ENCODE results near the gene FXYD1.

GRCh38 chr19:35090506-35091214 lies 48.0 kb upstream of the FXYD1 start:
- TF ChIP-seq ELF4 (IDR thresholded peaks at IDR 0.05) (no peak), CTBP1 (IDR thresholded peaks at IDR 0.05; ENCODE audit: borderline replicate concordance) (no peak), PKNOX1 (IDR thresholded peaks at IDR 0.05) (no peak), BHLHE40 (IDR thresholded peaks at IDR 0.05; ENCODE audit: borderline replicate concordance) (no peak), FOXM1 (IDR thresholded peaks at IDR 0.05; ENCODE audit: borderline replicate concordance) (no peak), TARDBP (IDR thresholded peaks at IDR 0.05) (no peak), SUZ12 (IDR thresholded peaks at IDR 0.05) (no peak), SP1 (IDR thresholded peaks at IDR 0.05) (no peak), FOXA1 (IDR thresholded peaks at IDR 0.05) (no peak)
